ENCODE results near the gene LAMA1. TPM values are rescaled to one million over a fixed set of nuclear protein-coding genes. Genes with fewer than 3 reads are reported as not detected.

LAMA1 gene
- total and polyA plus RNA-seq, 2 of the 8 experiments (the other 6 are each of a cell fraction or from before 2014, with no cell fraction given): 30.4 to 48.7 TPM

GRCh38 chr18:7062236-7062635 is 55.4 kb downstream of the LAMA1 start (continued):
- no peak for TF ChIP-seq CHD7 (IDR thresholded peaks at IDR 0.05; ENCODE audit: insufficient replicate concordance, low read length)
- TF ChIP-seq CREB1 (IDR thresholded peaks at IDR 0.05): no peak
- no peak for TF ChIP-seq NANOG (IDR thresholded peaks at IDR 0.05; ENCODE audit: insufficient read depth, low read depth, low read length, poor library complexity, severe bottlenecking)
- no peak for TF ChIP-seq SAP30 (IDR thresholded peaks at IDR 0.05; ENCODE audit: insufficient read depth, insufficient replicate concordance, low read length)
- no peak for TF ChIP-seq JUN (IDR thresholded peaks at IDR 0.05; ENCODE audit: low read depth, low read length)
- TF ChIP-seq SUZ12 (IDR thresholded peaks at IDR 0.05; ENCODE audit: low read length): no peak
- TF ChIP-seq KDM4A (IDR thresholded peaks at IDR 0.05; ENCODE audit: low read depth, low read length, severe bottlenecking): no peak
- TF ChIP-seq TAF1 (IDR thresholded peaks at IDR 0.05; ENCODE audit: low read depth, low read length): no peak
- no peak for TF ChIP-seq CBX8 (IDR thresholded peaks at IDR 0.05; ENCODE audit: borderline replicate concordance, low read depth, low read length)
- no peak for TF ChIP-seq BRCA1 (IDR thresholded peaks at IDR 0.05; ENCODE audit: low read depth, low read length)

All from H1 (cell line).